BLaER1 treated with 17β-estradiol and CSF1 and Interleukin-3, amounts not matched to agents 10 nM and 100 nM (cell line): ENCODE data around the gene R3HDM4.
A peak's percentile ranks its signal among the peaks of the same experiment; 100 is the strongest.

Source experiments
- H3K27ac ChIP-seq, 11 experiments: shearing (Covaris generic); formaldehyde crosslinking; 2 replicates each; pipeline ENCODE4 v1.8.1; 2022
- H3K27me3 ChIP-seq, 11 experiments: shearing (Covaris generic); formaldehyde crosslinking; 2 replicates each; pipeline ENCODE4 v1.8.1; 2022
- H3K36me3 ChIP-seq, 11 experiments: shearing (Covaris generic); formaldehyde crosslinking; 2 replicates each; pipeline ENCODE4 v1.8.1; 2022
- H3K4me1 ChIP-seq, 10 experiments: shearing (Covaris generic); formaldehyde crosslinking; 2 replicates each; pipeline ENCODE4 v1.8.1; 2022
- H3K4me2 ChIP-seq, 11 experiments: shearing (Covaris generic); formaldehyde crosslinking; 2 replicates each; pipeline ENCODE4 v1.8.1; 2022
- H3K4me3 ChIP-seq, 10 experiments: shearing (Covaris generic); formaldehyde crosslinking; 2 replicates each; pipeline ENCODE4 v1.8.1; 2022
- H3K9ac ChIP-seq, 11 experiments: shearing (Covaris generic); formaldehyde crosslinking; 2 replicates each; pipeline ENCODE4 v1.8.1; 2022
- H3K9me3 ChIP-seq, 11 experiments: shearing (Covaris generic); formaldehyde crosslinking; replicated peaks in 1 of 11; 2 replicates each; pipeline ENCODE4 v1.8.1; 2022
- H4K20me1 ChIP-seq, 11 experiments: shearing (Covaris generic); formaldehyde crosslinking; 2 replicates each; pipeline ENCODE4 v1.8.1; 2022
- Cebpa-rat ChIP-seq, 11 experiments: shearing (Covaris generic); IDR thresholded peaks; 2 replicates each; pipeline ENCODE4 v1.8.1; 2022

The R3HDM4 gene

DNA sequence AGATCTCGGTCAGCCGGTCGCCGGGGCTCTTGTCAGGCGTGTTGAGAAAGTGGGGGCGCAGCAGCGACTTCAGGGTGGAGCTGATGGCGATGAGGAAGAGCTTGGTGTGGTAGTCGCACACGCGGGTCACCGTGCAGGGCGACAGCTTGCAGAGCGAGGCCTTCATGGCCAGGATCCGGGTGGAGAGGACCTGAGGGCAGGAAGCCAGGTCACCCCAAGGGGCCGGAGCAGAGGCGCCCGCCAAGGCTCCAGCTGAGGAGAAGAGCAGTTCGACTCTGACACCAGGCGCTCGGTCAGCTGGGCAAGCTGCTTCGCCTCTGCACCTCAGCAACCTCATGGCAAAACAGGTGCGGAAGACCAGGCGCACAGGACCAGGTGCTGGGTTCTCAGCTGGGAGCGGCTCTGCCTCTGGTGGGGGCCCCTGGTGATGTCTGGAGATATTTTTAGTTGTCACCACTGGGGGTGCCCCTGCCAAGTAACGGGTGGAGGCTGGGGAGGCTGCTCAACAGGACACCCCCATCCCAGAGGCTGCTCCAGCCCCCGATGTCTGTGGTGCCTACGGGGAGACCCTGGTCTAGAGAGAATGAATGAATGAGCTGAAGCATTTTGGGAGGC, 37.6 kb downstream of the R3HDM4 start:
- H3K36me3 ChIP-seq, result peaks cover 42 to 65% (median 57%) of the 10 kb centered on the region in 11 experiments

DNA sequence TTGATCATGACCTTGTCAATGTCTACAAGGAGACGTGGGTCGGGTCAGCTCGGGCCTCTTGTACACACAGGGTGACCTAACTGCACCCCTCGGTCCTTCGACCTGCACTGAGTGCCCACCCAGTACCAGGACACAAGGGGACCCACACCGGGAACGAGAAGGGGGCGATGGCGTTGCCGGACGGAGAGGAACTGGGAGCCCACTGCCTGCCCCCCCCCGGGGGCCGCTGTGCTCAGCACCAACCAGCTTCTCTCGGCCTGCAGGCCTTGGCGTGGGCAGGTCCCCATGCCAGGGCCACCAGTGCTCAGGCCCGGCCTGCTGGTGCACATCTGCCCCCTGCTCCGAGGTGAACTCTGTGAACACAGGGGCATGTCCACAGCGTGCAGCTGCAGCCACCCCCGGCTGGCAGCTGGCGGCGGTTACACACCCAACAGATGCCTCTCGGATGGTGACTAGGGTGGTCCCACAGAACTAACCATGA, 39.4 kb downstream of the R3HDM4 start:
- Histone ChIP-seq H3K9ac (no peak overlapping the region; a peak in 1 of 22 replicates), H3K27me3 (no peaks in the 10 kb centered on the region), H3K9me3 (no peaks in the 10 kb centered on the region), H3K4me1 (peaks cover 20 to 32% (median 26%) of the 10 kb centered on the region in 10 experiments), H4K20me1 (peaks cover 0 to 44% (median 15%) of the 10 kb centered on the region in 11 experiments; a peak in 16 of 22 replicates), H3K4me3 (no peak overlapping the region), H3K36me3 (peaks cover 55 to 66% (median 62%) of the 10 kb centered on the region in 11 experiments), H3K27ac (peak overlapping the region in 1 of 11 experiments; percentile 9; a peak in 1 of 22 replicates), H3K4me2 (peak overlapping the region in 4 of 11 experiments; percentile 10 to 48 (median 42); a peak in 4 of 22 replicates)
- no peak for TF ChIP-seq Cebpa-rat (IDR thresholded peaks at IDR 0.05)

More for the DNA sequence above, 37.6 kb downstream of the R3HDM4 start:
- no peaks in the 10 kb centered on the region for H3K27me3 ChIP-seq
- peaks cover 7 to 18% (median 14%) of the 10 kb centered on the region in 10 experiments for H3K4me1 ChIP-seq
- H4K20me1 ChIP-seq, result peaks cover 0 to 56% (median 16%) of the 10 kb centered on the region in 11 experiments; a peak in 17 of 22 replicates
- H3K9me3 ChIP-seq, result no peaks in the 10 kb centered on the region
- no peak overlapping the region for H3K27ac ChIP-seq
- no peak overlapping the region for H3K4me2 ChIP-seq
- 0 out of 22 replicates have a peak overlapping the region, but pooled peaks of 1 of the 11 experiments have one; percentile 6 for H3K9ac ChIP-seq
- no peak for TF ChIP-seq Cebpa-rat (IDR thresholded peaks at IDR 0.05)
- no peak overlapping the region for H3K4me3 ChIP-seq

GRCh38 chr19:873084-873483, 39.9 kb downstream of the R3HDM4 start:
- Histone ChIP-seq H3K36me3 (peaks cover 60 to 72% (median 67%) of the 10 kb centered on the region in 11 experiments), H3K27ac (peak overlapping the region in 1 of 11 experiments; percentile 77; a peak in 3 of 22 replicates), H3K27me3 (no peaks in the 10 kb centered on the region), H3K4me1 (peaks cover 20 to 38% (median 31%) of the 10 kb centered on the region in 10 experiments), H3K9ac (no peak overlapping the region), H3K4me3 (no peak overlapping the region), H3K4me2 (peak overlapping the region in 4 of 11 experiments; percentile 10 to 48 (median 42); a peak in 3 of 22 replicates), H4K20me1 (peaks cover 5 to 49% (median 20%) of the 10 kb centered on the region in 11 experiments; a peak in 17 of 22 replicates), H3K9me3 (no peaks in the 10 kb centered on the region)
- no peak for TF ChIP-seq Cebpa-rat (IDR thresholded peaks at IDR 0.05)

DNA sequence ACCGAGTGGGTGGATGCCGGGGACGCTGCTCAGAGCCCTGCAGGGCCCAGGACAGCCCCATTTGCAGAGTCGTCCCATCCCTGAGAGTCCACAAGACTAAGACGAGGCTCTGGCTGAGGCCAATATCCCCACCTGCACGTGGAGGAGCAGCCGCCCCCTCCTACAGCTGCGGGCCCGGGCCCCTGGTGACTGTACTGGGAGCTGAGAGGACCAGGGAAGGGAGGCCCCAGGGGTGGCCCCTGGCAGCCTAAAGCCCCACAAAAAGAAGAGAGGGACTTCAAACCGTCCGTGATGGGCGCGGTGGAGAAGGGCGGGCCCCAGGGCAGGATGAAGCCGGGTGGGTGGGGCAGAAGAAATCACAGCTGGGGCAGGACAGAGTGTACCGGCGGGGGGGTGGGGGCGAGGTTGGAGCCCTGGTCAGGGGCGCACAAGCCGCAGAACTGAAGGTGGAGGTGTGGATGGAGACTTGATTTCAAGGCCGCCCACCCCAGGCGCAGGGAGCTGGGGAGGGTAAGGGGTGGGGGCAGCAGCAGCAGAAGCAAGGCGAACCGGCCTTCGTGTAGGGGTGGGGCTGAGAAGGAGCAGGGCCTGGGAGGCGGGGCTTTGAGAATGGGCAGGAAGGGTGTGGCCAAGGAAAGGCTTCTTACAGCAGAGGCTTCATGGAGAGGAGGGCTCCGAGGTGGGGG, 40.6 kb downstream of the R3HDM4 start:
- Histone ChIP-seq H3K36me3 (peaks cover 64 to 78% (median 73%) of the 10 kb centered on the region in 11 experiments), H3K27ac (peak overlapping the region in 10 of 11 experiments; percentile 22 to 77 (median 66); a peak in 18 of 22 replicates), H3K9ac (peak overlapping the region in 10 of 11 experiments; percentile 32 to 67 (median 58); a peak in 15 of 22 replicates), H4K20me1 (peaks cover 7 to 56% (median 23%) of the 10 kb centered on the region in 11 experiments; a peak in 17 of 22 replicates), H3K4me2 (peak overlapping the region; percentile 66 to 84 (median 76)), H3K9me3 (no peaks in the 10 kb centered on the region), H3K4me3 (peak overlapping the region in 2 of 10 experiments; percentile 26 to 38; a peak in 3 of 20 replicates), H3K4me1 (peaks cover 20 to 44% (median 38%) of the 10 kb centered on the region in 10 experiments), H3K27me3 (no peaks in the 10 kb centered on the region)
- TF ChIP-seq Cebpa-rat (IDR thresholded peaks at IDR 0.05), result no peak

DNA sequence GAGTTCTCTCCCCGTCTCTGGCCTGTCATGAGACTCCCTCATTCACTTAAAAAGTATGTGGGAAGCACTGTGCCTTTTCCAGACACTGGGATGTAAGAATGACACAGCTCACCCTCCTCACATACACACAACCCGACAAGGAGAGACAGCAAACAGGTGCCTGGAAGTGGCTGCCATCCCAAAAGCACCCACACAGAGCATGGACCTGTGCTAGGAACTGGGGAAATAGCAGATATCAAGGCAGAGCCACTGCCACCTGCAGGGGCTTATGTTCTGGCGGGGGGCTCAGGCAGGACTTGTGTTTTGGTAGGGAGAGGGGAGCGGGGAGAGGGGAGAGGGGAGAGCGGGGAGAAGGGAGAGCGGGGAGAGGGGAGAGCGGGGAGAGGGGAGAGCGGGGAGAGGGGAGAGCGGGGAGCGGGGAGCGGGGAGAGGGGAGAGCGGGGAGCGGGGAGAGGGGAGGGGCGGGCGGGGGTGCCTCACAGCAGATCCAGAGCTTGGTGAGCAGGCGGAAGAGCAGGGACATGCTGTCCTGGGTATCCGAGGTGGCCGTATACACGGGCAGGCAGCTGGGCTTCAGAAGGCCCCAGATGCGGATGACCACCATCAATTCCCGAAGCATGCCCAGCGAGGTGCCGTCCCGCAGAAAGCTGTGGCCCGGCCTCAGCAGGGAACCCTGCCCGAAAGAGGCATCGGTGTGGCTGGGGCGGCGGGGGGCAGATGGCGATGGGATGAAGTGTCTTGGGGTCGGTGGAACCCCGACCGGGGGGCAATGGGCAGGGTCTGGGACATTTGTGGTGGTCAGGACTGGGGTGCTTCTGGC, 41.4 kb downstream of the R3HDM4 start:
- Histone ChIP-seq H3K27ac (peak overlapping the region in 10 of 11 experiments; percentile 22 to 77 (median 66); a peak in 17 of 22 replicates), H3K27me3 (no peaks in the 10 kb centered on the region), H3K9me3 (no peaks in the 10 kb centered on the region), H3K9ac (peak overlapping the region in 10 of 11 experiments; percentile 32 to 67 (median 58); a peak in 15 of 22 replicates), H3K4me3 (peak overlapping the region in 2 of 10 experiments; percentile 26 to 38; a peak in 3 of 20 replicates), H3K36me3 (peaks cover 57 to 76% (median 66%) of the 10 kb centered on the region in 11 experiments), H3K4me2 (peak overlapping the region; percentile 66 to 84 (median 76)), H4K20me1 (peaks cover under 1 to 55% (median 19%) of the 10 kb centered on the region in 11 experiments; a peak in 17 of 22 replicates), H3K4me1 (peaks cover 20 to 47% (median 44%) of the 10 kb centered on the region in 10 experiments)
- no peak for TF ChIP-seq Cebpa-rat (IDR thresholded peaks at IDR 0.05)

- H3K36me3 ChIP-seq, result peaks cover 50 to 69% (median 59%) of the 10 kb centered on the region in 11 experiments
- H4K20me1 ChIP-seq, result peaks cover 0 to 50% (median 19%) of the 10 kb centered on the region in 11 experiments; a peak in 15 of 22 replicates
- H3K4me1 ChIP-seq, result peaks cover 20 to 47% (median 45%) of the 10 kb centered on the region in 10 experiments
- H3K27me3 ChIP-seq, result no peaks in the 10 kb centered on the region
- H3K9me3 ChIP-seq, result no peaks in the 10 kb centered on the region
- H3K9ac ChIP-seq, result no peak overlapping the region
- TF ChIP-seq Cebpa-rat (IDR thresholded peaks at IDR 0.05), result no peak
- no peak overlapping the region for H3K4me3 ChIP-seq
- H3K27ac ChIP-seq, result peak overlapping the region in 1 of 11 experiments; percentile 10; a peak in 1 of 22 replicates
- H3K4me2 ChIP-seq, result no peak overlapping the region
Measured at GRCh38 chr19:870963-871401, 42.0 kb downstream of the R3HDM4 start.

GRCh38 chr19:870314-870713, 42.7 kb downstream of the R3HDM4 start:
- peaks cover 20 to 47% (median 45%) of the 10 kb centered on the region in 10 experiments for H3K4me1 ChIP-seq
- no peak overlapping the region for H3K4me2 ChIP-seq
- H4K20me1 ChIP-seq, result peaks cover 0 to 50% (median 19%) of the 10 kb centered on the region in 11 experiments; a peak in 15 of 22 replicates
- no peaks in the 10 kb centered on the region for H3K9me3 ChIP-seq
- no peak for TF ChIP-seq Cebpa-rat (IDR thresholded peaks at IDR 0.05)
- H3K36me3 ChIP-seq, result peaks cover 44 to 67% (median 53%) of the 10 kb centered on the region in 11 experiments
- H3K4me3 ChIP-seq, result no peak overlapping the region
- H3K27ac ChIP-seq, result no peak overlapping the region
- H3K27me3 ChIP-seq, result no peaks in the 10 kb centered on the region
- H3K9ac ChIP-seq, result no peak overlapping the region
